Uterus (tissue), 4 donors: ENCODE data around the gene KRTAP5-5. TPM values are rescaled to one million over a fixed set of nuclear protein-coding genes. Genes with fewer than 3 reads are reported as not detected.
"Not testable (repeated sequence)": the region's sequence is repeated elsewhere in the genome, so short reads cannot be mapped to it uniquely, and the experiment has no call there.

Experiments used
- DNase-seq, 2 donors: peaks; one replicate each; pipeline ENCODE4 v3.0.0-alpha.2; 2019 to 2020
- H3K27ac ChIP-seq, 2 donors: fragments of 200-600 bp; sonication (generic); 1 replicate in 1 of 2; 2 replicates in 1 of 2; pipeline ENCODE4 v1.5.1; 2016 to 2018
- H3K27me3 ChIP-seq, 2 donors: fragments of 200-600 bp; sonication (generic); one replicate each; pipeline ENCODE4 v1.5.1; 2018 to 2019; ENCODE audit warnings: control low read depth in 1 of 2
- H3K36me3 ChIP-seq, 2 donors: fragments of 200-600 bp; sonication (generic); one replicate each; pipeline ENCODE4 v1.5.1; 2019; ENCODE audit warnings: control low read depth in 1 of 2
- H3K4me1 ChIP-seq, 2 donors: fragments of 200-600 bp; sonication (generic); one replicate each; pipeline ENCODE4 v1.5.1; 2018 to 2019; ENCODE audit warnings: control low read depth in 1 of 2
- H3K4me3 ChIP-seq, 2 donors: fragments of 200-600 bp; sonication (generic); 1 replicate in 1 of 2; 2 replicates in 1 of 2; pipeline ENCODE4 v1.5.1; 2018 to 2019; ENCODE audit warnings: mild to moderate bottlenecking in 1 of 2
- H3K9me3 ChIP-seq, 2 donors: fragments of 200-600 bp; sonication (generic); one replicate each; pipeline ENCODE4 v1.5.1; 2019; ENCODE audit warnings: control low read depth in 1 of 2
- CTCF ChIP-seq, 4 experiments: fragments of 200-600 bp in 2 of 4; fragments of 450-650 bp in 2 of 4; sonication (generic) in 2 of 4; IDR thresholded peaks; one replicate each; pipeline ENCODE4 v1.5.1; 2016 to 2019; ENCODE audit warnings: antibody characterized with exemption in 4 of 4, mild to moderate bottlenecking in 2 of 4, moderate library complexity in 1 of 4
- POLR2A ChIP-seq, 2 donors: fragments of 450-650 bp; IDR thresholded peaks; one replicate each; pipeline ENCODE4 v1.6.1; 2016; ENCODE audit warnings: antibody characterized with exemption in 2 of 2, mild to moderate bottlenecking in 1 of 2, moderate library complexity in 1 of 2
- intact Hi-C: fragments of 100-400 bp; cut with DNase I; formaldehyde crosslinking; loops from one replicate; pipeline ENCODE4 v1.15.1; 2023; ENCODE audit warnings: low total_unique reads
- total RNA-seq, 4 donors: library from RNA; depleted of rRNA in 3 of 4; stranded (reverse); fragments of >200 nt in 3 of 4; gene quantifications; one replicate each; pipeline versions ENCODE4 v1.1.0 to v1.2.4, GENCODE V29; 2014 to 2023
- donor health status: DM: yes; HTN: yes; CAD: no.

KRTAP5-5 gene
- total RNA-seq, 4 donors from 2014 or later, result not detected

- Histone ChIP-seq H3K4me1 (no peaks in the 10 kb centered on the region), H3K4me3 (no peak overlapping the region), H3K27me3 (peaks cover 0 to 3% of the 10 kb centered on the region in 2 donors), H3K9me3 (no peaks in the 10 kb centered on the region), H3K36me3 (no peaks in the 10 kb centered on the region), H3K27ac (no peak overlapping the region)
- intact Hi-C loops, result no loop called here
- no peak for DNase-seq
- no peak for TF ChIP-seq CTCF (IDR thresholded peaks at IDR 0.05)
- no peak for TF ChIP-seq POLR2A (IDR thresholded peaks at IDR 0.05)
Observed at GRCh38 chr11:1589996-1590395, 39.6 kb upstream of the KRTAP5-5 start.

GRCh38 chr11:1592628-1593027 is 36.9 kb upstream of the KRTAP5-5 start:
- intact Hi-C loops, result no loop called here
- H3K9me3 ChIP-seq, result no peaks in the 10 kb centered on the region
- no peak for TF ChIP-seq CTCF (IDR thresholded peaks at IDR 0.05)
- no peak for TF ChIP-seq POLR2A (IDR thresholded peaks at IDR 0.05)
- H3K27me3 ChIP-seq, result peaks cover 0 to 3% of the 10 kb centered on the region in 2 donors
- H3K36me3 ChIP-seq, result no peaks in the 10 kb centered on the region
- no peak overlapping the region for H3K4me3 ChIP-seq
- no peak overlapping the region for H3K27ac ChIP-seq
- DNase-seq, result no peak
- no peaks in the 10 kb centered on the region for H3K4me1 ChIP-seq

- H3K27ac ChIP-seq, DNase-seq, H3K9me3 ChIP-seq, H3K36me3 ChIP-seq, H3K27me3 ChIP-seq, H3K4me1 ChIP-seq, H3K4me3 ChIP-seq, intact Hi-C loops: not testable (repeated sequence)
Observed at GRCh38 chr11:1595994-1596575, 33.5 kb upstream of the KRTAP5-5 start.

- DNase-seq, H3K9me3 ChIP-seq, intact Hi-C loops, H3K4me1 ChIP-seq, H3K36me3 ChIP-seq, H3K27me3 ChIP-seq, H3K4me3 ChIP-seq, H3K27ac ChIP-seq: not testable (repeated sequence)
Observed at GRCh38 chr11:1596576-1597121, 32.9 kb upstream of the KRTAP5-5 start.

GRCh38 chr11:1597331-1597993 is 32.1 kb upstream of the KRTAP5-5 start:
- TF ChIP-seq CTCF (IDR thresholded peaks at IDR 0.05), result no peak
- no peak for TF ChIP-seq POLR2A (IDR thresholded peaks at IDR 0.05)
- no peaks in the 10 kb centered on the region for H3K36me3 ChIP-seq
- H3K9me3 ChIP-seq, result no peaks in the 10 kb centered on the region
- H3K27me3 ChIP-seq, result peaks cover 0 to 3% of the 10 kb centered on the region in 2 donors
- H3K27ac ChIP-seq, result no peak overlapping the region
- intact Hi-C loops, result no loop called here
- no peaks in the 10 kb centered on the region for H3K4me1 ChIP-seq
- no peak overlapping the region for H3K4me3 ChIP-seq
- DNase-seq, result no peak

GRCh38 chr11:1597994-1598380 is 31.6 kb upstream of the KRTAP5-5 start, which contains the start of gene KRTAP5-2:
KRTAP5-2 (minus strand) TSS chr11:1598294; CDS start chr11:1598250, 44 bp downstream.
- no peaks in the 10 kb centered on the region for H3K9me3 ChIP-seq
- H3K36me3 ChIP-seq, result no peaks in the 10 kb centered on the region
- no peak for DNase-seq
- peaks cover 0 to 3% of the 10 kb centered on the region in 2 donors for H3K27me3 ChIP-seq
- H3K4me1 ChIP-seq, result no peaks in the 10 kb centered on the region
- H3K27ac ChIP-seq, result no peak within 1 kb of the TSS
- intact Hi-C loops, result no loop called here
- TF ChIP-seq POLR2A (IDR thresholded peaks at IDR 0.05) (no peak), CTCF (IDR thresholded peaks at IDR 0.05) (no peak)
- no peak within 1 kb of the TSS for H3K4me3 ChIP-seq

- intact Hi-C loops, DNase-seq, H3K9me3 ChIP-seq, H3K36me3 ChIP-seq, H3K4me3 ChIP-seq, H3K27me3 ChIP-seq, H3K27ac ChIP-seq, H3K4me1 ChIP-seq: not testable (repeated sequence)
Observed at GRCh38 chr11:1598406-1598805, 31.2 kb upstream of the KRTAP5-5 start.
